HG03095 (cell line): ENCODE measurements around the gene CHCHD1.
A peak's percentile ranks its signal among the peaks of the same experiment; 100 is the strongest.
"Not testable (repeated sequence)": the region's sequence is repeated elsewhere in the genome, so short reads cannot be mapped to it uniquely, and the experiment has no call there.

ENCODE experiments used
- ATAC-seq: cut with Tn5 transposase; IDR thresholded peaks from one replicate; pipeline ENCODE4 v1.9.1; 2021; ENCODE audit warnings: moderate library complexity; ENCODE audit not compliant: unreplicated experiment

Gene CHCHD1

DNA sequence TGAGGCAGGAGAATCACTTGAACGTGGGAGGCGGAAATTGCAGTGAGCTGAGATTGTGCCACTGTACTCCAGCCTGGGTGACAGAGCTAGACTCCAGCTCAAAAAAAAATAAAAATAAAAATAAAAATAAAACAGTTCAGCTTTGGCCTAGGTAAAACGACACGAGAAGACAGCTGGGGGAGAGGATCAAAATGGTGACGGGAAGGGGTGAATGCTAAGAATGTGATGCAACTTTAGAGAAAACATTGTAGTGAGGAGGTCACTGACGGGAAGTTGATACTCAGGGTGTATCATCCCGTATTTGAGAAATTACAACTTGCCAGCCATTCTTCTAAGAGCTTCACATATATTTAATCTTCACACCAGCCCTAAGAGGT is 28.5 kb downstream of the CHCHD1 start:
- no peak for ATAC-seq

DNA sequence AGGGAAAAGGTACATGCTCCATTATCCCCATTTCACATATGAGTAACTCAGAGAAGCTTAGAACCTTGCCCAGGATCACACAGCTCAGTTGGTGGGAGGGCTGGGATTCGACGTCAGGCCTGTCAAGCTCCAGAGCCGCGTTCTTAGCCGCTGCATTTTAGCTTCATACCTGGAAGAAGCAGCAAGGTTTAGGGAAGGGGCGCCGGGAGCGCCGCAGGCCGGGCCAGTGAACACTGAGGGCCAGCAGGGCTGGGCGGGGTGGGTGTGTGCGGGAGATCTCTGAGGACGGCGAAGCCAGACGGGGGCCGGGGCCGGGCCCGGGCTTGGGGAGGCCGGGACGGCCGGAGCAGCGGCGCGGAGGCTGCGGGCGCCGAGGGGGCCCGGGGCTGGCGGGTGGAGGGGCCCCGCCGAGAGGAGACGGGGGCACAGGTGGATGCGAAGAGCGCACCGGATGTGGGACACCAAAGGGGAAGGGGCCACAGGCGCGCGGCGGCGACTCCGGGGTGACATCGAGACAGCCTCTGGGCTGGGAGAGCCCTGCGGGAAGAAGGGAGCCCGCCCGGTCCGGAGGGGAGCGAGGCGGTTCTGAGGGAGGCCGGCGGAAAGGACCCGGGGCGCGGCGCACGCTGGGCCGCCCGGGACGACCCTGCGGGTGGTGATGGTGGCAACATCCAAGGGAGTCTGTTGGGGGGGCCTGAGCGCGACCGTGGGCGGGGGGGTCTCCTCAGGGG is 29.1 kb downstream of the CHCHD1 start:
- peak; percentile 20 for ATAC-seq

DNA sequence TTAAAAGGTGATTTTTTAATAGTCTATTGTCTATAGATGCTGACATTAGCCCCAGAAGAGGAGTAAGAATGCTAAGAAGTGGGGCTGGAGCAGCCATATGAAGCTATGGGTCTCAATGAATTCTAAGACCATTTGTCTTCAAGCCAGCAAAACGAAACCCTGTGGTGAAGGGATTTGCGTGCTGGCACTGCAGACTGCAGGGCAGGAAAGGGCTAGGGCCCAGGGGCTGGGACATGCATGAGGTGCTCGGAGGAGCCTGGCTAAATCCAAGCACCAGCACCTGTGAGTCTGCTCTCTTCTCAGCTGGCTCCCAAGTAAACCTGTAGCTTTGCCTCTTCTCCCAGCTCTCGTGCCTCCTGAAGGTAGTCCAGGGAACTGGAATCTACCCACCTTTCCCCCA is 30.8 kb downstream of the CHCHD1 start:
- no peak for ATAC-seq

GRCh38 chr10:73813333-73813732 is 31.5 kb downstream of the CHCHD1 start:
- no peak for ATAC-seq

DNA sequence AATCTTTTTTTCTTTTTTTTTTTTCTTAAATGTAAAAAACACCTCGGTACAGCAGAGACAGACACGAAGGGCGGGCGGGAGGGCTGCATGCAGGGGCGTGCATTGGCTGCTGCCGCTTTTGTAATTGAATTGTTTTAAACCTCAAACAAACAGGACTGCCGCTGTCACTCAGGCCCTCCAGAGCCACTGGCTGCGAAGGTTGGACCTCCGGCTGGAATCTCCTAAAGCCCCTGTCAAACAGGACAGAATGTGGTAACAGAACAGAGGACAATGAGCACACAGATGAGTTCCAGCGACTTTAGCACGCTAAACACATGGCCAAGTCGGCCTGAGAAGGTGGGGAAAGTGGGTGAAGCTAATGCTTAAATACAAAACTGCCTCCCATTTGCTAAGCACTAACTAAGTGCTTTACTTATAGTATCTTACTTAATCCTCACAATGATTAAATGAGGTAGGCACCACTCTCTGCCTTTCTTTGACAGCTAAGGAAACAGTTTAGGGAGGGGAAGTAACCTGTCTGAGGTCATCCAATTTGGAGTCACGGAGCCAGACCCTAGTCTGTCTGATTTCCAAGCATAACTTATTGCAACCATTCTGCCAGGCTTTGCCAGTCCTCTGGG is 32.5 kb downstream of the CHCHD1 start:
- ATAC-seq, result no peak

GRCh38 chr10:73814896-73815718 is 33.3 kb downstream of the CHCHD1 start:
- no peak for ATAC-seq

DNA sequence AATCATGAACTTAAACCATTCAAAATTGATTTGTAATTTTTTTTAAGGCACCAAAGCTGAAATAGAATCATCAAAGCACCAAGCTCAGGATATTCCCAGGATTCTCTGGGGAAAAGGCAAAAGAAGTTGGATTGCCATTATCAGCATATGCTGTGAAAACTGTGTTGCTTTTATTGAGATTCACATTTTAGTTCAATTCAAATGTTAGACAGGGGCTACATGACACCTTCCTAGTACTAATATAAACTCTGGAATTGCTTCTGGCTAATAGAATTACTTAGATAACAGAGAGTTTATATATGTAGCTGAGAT is 33.8 kb downstream of the CHCHD1 start:
- no peak for ATAC-seq

- no peak for ATAC-seq
These were observed 35.3 kb downstream of the CHCHD1 start for GRCh38 chr10:73816917-73817729.

DNA sequence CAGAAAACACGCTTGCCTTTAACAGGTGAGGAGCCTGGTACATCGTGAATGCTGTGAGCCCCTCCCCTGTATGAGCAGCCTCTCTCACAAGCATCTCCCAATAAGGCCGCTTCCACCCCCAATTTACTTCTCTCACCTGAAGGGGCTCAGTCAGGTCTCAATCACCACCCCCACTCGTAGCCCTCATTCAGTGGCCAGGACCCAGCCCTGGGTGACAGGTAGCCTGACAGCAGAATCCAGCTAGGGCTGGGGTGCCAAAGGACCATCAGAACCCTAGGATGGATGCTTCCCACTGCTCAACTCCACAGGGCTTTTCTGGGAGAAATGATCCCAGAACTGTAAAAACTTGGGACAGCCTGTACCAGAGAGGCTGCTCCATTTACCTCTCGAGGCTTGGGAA is 36.0 kb downstream of the CHCHD1 start:
- no peak for ATAC-seq

DNA sequence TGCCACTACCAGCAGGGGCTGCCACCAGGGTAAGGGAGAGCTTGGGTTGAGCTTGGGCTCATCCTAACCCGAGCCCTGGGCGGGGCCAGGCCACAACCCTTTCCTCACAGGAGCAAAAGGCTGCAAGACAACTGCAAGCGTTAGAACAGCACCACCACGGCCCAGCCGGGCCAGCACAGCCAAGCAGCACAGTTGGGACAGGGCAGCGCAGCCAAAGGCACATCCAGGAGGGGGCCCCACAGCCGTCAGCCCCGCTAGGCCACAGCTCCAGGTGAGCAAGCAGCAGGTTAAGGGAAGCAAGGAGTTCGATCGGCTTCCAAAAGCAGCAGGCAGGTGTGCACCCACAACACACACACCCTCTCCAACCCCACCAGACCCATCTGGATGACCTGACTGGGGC is 36.6 kb downstream of the CHCHD1 start:
- ATAC-seq, result no peak

DNA sequence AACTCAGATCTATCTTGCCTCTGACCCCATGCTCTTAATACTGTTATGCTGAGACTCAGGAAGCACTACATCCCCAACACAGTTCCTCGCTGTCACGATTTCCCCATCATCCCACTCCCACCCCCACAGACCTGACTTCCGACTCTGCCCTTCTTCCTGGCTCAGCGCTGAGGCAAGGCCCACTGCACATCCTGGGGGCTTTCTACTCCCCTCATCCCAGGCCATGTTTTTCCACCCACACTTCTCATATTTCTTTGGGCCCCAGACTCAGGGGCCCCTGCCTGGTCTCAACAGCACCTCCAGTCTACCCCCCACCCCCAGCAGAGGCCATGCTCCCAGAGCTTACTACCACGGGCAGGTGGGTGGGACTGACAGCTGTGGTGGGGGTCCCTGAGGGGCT is 37.2 kb downstream of the CHCHD1 start:
- no peak for ATAC-seq

- ATAC-seq, result no peak
These were observed 37.8 kb downstream of the CHCHD1 start for GRCh38 chr10:73819513-73820093.

- ATAC-seq, result no peak
These were observed 41.5 kb downstream of the CHCHD1 start for GRCh38 chr10:73823391-73823790.

DNA sequence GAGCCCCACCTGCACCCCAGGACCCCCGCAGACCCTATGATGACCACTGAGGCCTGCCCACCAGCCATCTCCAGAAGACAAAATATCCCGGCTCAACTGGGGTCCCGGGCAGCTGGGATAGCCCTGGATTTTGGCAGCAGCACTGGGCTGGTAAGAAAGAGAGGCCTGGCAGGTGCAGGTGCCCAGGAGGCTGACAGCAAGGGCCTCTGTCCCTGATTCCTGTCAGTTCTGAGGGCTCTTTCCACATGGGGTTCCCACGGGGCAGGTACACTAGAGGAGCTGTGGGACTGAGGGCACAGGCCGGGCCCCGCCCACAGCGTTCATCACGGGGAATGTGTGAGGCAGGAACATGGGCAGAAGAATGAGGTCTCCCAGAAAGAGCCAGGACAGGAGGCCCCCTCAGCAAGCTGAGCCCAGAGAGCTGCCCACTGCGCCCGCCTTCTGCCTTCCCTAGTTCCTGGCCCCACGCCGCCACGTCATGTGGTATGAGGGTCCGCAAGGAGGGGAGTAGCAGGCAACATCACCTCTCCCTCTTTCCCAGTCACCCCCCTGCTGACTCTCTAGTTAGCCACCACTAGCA is 42.4 kb downstream of the CHCHD1 start:
- no peak for ATAC-seq

GRCh38 chr10:73827346-73828089 is 45.7 kb downstream of the CHCHD1 start:
- no peak for ATAC-seq

- no peak for ATAC-seq
These were observed 46.3 kb downstream of the CHCHD1 start for GRCh38 chr10:73828161-73828560.

- ATAC-seq, result not testable (repeated sequence)
These were observed 47.2 kb downstream of the CHCHD1 start for GRCh38 chr10:73829090-73829489.
